ENCODE results near the gene TPST2. TPM values are rescaled to one million over a fixed set of nuclear protein-coding genes. Genes with fewer than 3 reads are reported as not detected.

The TPST2 gene
- total RNA-seq = 41.3 and 66.4 TPM in 2 replicates

GRCh38 chr22:26589845-26590736, at the start of gene TPST2:
TSS of gene TPST2 (minus strand) at chr22:26590132. CDS start at chr22:26541630, 48,502 bp downstream.

GRCh38 chr22:26621663-26622062, 31.7 kb upstream of the TPST2 start, which contains the start of gene CRYBA4:
TSS of gene CRYBA4 (plus strand) at chr22:26621963. CDS start at chr22:26622597, 634 bp downstream.

GRCh38 chr22:26617271-26618199, 27.6 kb upstream of the TPST2 start, which contains the start of gene CRYBB1:
TSS of gene CRYBB1 (minus strand) at chr22:26618027. CDS start at chr22:26616319, 1,708 bp downstream.

GRCh38 chr22:26512149-26512793, 77.7 kb downstream of the TPST2 start, which contains the start of gene TFIP11:
TSS of gene TFIP11 (minus strand) at chr22:26512473. CDS start at chr22:26510272, 2,201 bp downstream.

GRCh38 chr22:26483439-26484359, 106.2 kb downstream of the TPST2 start, which contains the start of the genes HPS4 and SRRD:
TSS of gene HPS4 (minus strand) at chr22:26483783. CDS start at chr22:26481762, 2,021 bp downstream.
TSS of gene SRRD (plus strand) at chr22:26483877. CDS start at chr22:26483891, 14 bp downstream.

Other genes with a start within 250 kb of the TPST2 start
- 2.1 and 2.3 TPM in 2 replicates for gene ASPHD2, start 160.9 kb downstream of the TPST2 start, total RNA-seq
- gene HPS4, start 106.3 kb downstream of the TPST2 start, total RNA-seq = 29.1 and 33.9 TPM in 2 replicates
- 13.1 and 16.0 TPM in 2 replicates for gene SRRD, start 106.3 kb downstream of the TPST2 start, total RNA-seq
- gene TFIP11, start 77.7 kb downstream of the TPST2 start, total RNA-seq = 33.0 and 42.4 TPM in 2 replicates
- not detected in 2 replicates for gene CRYBB1, start 27.9 kb upstream of the TPST2 start, total RNA-seq
- not detected in 2 replicates for gene CRYBA4, start 31.8 kb upstream of the TPST2 start, total RNA-seq
- gene MIAT, start 67.5 kb upstream of the TPST2 start, total RNA-seq = 1.0 and 1.2 TPM in 2 replicates

All from smooth muscle cell of the umbilical artery (primary cell).